HepG2 (cell line): Measurements from ENCODE around the gene ZNF607.

ENCODE experiments used
- CBFB ChIP-seq: sonication (generic); formaldehyde crosslinking; IDR thresholded peaks from 2 replicates; pipeline ENCODE4 v1.4.0; 2020; ENCODE audit warnings: missing genetic modification reagents
- PHF8 ChIP-seq: sonication (generic); formaldehyde crosslinking; IDR thresholded peaks from 2 replicates; pipeline ENCODE4 v1.5.0; 2020; ENCODE audit warnings: missing genetic modification reagents
- ZNF10 ChIP-seq: sonication (generic); formaldehyde crosslinking; IDR thresholded peaks from 2 replicates; pipeline ENCODE4 v1.4.0; 2020; ENCODE audit warnings: mild to moderate bottlenecking, low read depth, missing genetic modification reagents, borderline replicate concordance
- ZNF335 ChIP-seq: sonication (generic); formaldehyde crosslinking; IDR thresholded peaks from 2 replicates; pipeline ENCODE4 v1.4.0; 2020; ENCODE audit warnings: missing genetic modification reagents
- TF ChIP-seq, protein P1 (sequence below): sonication (generic); formaldehyde crosslinking; IDR thresholded peaks from 2 replicates; pipeline ENCODE4 v1.5.1; 2020; ENCODE audit warnings: missing genetic modification reagents, mild to moderate bottlenecking, borderline replicate concordance
- TF ChIP-seq, protein P2 (sequence below): sonication (generic); formaldehyde crosslinking; IDR thresholded peaks from 2 replicates; pipeline ENCODE4 v1.5.0; 2020; ENCODE audit warnings: mild to moderate bottlenecking, missing genetic modification reagents, moderate library complexity

DNA sequence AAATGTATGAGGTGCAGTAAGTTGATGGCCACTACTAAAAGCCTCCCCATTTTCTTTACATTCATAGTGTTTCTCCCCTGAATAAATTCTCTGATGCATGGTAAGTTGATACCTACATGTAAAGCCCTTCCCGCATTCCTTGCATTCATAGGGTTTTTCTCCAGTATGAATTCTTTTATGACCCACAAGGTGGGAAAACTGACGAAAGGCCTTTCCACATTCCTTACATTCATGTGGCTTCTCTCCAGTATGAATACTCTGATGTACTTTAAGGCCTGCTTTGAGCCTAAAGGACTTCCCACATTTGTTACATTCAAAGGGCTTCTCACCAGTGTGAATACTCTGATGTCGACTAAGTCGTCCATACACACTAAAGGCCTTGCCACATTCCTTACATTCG lies 20.5 kb downstream of the ZNF607 start:
- TF ChIP-seq PHF8 (no peak), ZNF10 (CRISPR knock-in tag) (no peak), CBFB (no peak), ZNF335 (no peak)
- TF ChIP-seq, protein P1, sequence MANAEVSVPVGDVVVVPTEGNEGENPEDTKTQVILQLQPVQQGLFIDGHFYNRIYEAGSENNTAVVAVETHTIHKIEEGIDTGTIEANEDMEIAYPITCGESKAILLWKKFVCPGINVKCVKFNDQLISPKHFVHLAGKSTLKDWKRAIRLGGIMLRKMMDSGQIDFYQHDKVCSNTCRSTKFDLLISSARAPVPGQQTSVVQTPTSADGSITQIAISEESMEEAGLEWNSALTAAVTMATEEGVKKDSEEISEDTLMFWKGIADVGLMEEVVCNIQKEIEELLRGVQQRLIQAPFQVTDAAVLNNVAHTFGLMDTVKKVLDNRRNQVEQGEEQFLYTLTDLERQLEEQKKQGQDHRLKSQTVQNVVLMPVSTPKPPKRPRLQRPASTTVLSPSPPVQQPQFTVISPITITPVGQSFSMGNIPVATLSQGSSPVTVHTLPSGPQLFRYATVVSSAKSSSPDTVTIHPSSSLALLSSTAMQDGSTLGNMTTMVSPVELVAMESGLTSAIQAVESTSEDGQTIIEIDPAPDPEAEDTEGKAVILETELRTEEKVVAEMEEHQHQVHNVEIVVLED (CRISPR knock-in tag), result no peak
- TF ChIP-seq, protein P2, sequence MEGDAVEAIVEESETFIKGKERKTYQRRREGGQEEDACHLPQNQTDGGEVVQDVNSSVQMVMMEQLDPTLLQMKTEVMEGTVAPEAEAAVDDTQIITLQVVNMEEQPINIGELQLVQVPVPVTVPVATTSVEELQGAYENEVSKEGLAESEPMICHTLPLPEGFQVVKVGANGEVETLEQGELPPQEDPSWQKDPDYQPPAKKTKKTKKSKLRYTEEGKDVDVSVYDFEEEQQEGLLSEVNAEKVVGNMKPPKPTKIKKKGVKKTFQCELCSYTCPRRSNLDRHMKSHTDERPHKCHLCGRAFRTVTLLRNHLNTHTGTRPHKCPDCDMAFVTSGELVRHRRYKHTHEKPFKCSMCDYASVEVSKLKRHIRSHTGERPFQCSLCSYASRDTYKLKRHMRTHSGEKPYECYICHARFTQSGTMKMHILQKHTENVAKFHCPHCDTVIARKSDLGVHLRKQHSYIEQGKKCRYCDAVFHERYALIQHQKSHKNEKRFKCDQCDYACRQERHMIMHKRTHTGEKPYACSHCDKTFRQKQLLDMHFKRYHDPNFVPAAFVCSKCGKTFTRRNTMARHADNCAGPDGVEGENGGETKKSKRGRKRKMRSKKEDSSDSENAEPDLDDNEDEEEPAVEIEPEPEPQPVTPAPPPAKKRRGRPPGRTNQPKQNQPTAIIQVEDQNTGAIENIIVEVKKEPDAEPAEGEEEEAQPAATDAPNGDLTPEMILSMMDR, result no peak
